HG03039 (cell line): ENCODE data around the gene SKAP2.

Source experiments
- ATAC-seq: cut with Tn5 transposase; IDR thresholded peaks from one replicate; pipeline ENCODE4 v1.9.1; 2021; ENCODE audit warnings: mild to moderate bottlenecking, moderate library complexity; ENCODE audit not compliant: unreplicated experiment

Gene SKAP2

DNA sequence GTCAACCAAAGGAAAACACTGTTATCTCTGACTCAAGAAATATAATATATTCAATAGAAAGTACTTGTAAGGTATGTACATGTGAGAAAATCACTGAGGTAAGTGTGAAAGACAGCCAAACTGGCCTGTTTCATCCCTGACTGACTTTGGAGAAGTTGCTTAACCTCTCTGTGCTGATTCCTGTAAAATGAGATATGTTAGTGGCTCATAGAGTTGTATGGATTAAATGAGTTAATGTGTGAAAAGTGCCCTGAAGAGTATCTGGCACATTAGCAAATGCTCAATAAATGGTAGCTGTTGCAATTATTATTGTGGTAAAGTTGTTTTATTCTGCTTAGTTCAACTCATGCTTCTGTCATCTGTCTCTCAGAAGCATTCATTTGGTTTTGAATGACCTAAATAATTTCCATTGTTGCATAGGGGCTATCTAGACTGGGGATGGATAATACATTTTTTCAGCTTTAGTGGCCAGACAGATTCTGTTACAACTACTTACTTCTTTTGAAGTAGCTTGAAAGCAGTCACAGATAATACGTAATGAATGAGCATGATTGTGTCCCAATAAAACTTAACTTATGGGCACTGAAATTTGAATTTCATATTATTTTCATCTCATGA is 84.3 kb downstream of the SKAP2 start:
- ATAC-seq, result no peak

GRCh38 chr7:26777385-26777784 is 87.0 kb downstream of the SKAP2 start:
- ATAC-seq, result no peak

GRCh38 chr7:26760501-26760900 is 103.9 kb downstream of the SKAP2 start:
- ATAC-seq, result no peak

GRCh38 chr7:26759108-26759507 is 105.3 kb downstream of the SKAP2 start:
- ATAC-seq, result no peak

- ATAC-seq, result no peak
These were observed 121.2 kb downstream of the SKAP2 start for GRCh38 chr7:26743205-26743604.

GRCh38 chr7:26735976-26736600 is 128.3 kb downstream of the SKAP2 start:
- no peak for ATAC-seq

DNA sequence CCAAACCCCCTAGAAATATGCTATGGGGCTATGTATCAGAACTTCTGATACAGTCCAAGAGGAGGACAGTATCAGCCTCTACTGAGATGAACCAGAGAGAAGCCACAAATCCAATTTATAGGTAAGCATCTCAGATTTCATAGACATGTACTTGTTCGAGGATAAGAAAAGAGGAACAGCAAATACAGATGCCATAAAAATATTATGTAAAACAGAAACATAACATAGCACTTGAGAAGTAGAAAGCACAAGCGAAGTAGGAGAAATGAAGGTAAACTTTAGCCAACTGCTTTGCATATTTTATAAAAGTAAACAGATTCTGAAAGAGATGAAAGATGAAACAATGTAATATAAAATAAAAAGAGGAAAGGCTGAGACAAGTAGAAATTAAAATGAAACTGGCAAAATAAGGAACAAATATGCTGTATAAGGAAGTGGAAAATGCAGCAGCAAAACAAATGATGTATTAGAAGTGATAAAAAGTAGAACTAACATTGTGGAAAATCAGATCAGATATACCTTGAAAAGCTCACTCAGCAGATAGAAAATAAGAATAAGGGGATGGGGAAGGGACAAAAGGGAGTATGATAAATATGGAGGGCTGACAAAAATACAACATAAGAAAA is 135.1 kb downstream of the SKAP2 start:
- no peak for ATAC-seq

DNA sequence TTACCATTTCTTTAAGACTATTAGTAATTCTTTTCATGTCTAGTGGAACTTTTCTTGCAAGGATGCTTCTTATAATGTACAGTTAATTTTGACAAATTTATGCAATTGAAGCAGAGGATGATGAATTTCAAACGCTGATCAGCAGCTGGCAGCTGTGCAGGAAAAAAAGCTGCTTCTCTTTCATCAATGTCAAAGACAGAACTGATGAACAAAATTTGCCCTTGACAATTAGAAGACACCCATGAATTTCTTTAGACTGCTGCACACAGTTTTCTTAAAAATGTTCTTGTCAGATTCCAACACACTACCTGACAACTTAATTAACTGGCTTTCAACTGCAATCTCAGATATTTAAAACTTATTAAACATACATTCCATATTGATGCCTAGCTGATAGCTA is 138.3 kb downstream of the SKAP2 start:
- ATAC-seq, result no peak

DNA sequence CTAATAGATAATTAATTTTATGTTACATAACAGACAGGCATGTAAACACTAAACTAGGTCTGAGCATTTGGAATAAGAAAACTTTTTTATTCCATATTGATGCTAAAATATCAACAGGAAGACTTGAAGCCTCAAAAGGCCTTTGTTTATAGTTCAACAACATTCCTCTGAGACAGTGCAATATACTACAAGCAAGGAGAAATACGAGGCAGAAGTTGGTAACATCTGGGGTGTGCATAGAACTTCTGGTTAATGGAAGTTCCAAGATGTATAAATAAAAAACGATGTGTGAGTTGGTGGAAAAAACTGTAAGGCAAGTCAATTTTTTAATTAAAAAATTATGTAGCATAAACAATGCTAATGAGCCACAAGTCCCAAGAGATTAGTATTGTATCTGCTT is 139.6 kb downstream of the SKAP2 start:
- ATAC-seq, result no peak

DNA sequence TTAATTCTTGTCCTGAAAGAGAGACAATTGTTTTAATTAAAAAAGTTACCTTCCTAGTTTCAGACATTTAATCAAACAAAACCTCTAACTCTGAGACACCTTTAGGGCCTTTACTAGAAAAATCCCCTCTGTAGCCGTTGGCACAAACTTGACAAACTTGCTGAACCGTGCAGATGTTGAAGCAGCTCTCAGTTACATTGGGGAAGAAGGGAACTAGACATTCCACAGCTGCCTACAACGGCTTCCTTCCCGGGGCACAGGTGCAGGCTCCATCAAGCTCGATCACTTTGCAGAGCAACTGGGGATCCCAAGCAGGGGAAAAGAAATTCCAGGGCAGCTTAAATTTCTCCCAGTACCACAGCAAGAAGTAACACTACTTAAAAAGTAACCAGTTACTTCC is 141.3 kb downstream of the SKAP2 start:
- no peak for ATAC-seq

- ATAC-seq, result no peak
These were observed 142.9 kb downstream of the SKAP2 start for GRCh38 chr7:26721450-26721849.

GRCh38 chr7:26718063-26718462 is 146.3 kb downstream of the SKAP2 start:
- no peak for ATAC-seq

DNA sequence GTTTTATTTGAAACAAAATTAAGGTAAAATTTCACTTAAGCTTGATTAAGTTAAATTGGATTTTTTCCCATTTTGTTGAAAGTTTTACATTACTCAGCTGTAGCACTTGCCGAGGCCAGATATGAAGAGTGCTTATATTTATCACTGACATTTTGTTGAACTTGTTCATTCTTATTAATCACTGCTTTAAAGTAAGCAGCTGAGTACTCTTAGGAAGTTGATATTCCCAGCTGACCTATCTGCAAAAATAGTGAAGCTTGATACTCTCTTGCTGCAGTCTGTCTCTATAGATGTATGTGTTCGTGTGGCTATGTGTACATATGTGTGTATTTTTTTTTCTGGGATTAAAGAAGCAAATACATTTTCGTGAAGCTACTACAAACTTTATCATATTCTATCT is 150.0 kb downstream of the SKAP2 start:
- no peak for ATAC-seq

DNA sequence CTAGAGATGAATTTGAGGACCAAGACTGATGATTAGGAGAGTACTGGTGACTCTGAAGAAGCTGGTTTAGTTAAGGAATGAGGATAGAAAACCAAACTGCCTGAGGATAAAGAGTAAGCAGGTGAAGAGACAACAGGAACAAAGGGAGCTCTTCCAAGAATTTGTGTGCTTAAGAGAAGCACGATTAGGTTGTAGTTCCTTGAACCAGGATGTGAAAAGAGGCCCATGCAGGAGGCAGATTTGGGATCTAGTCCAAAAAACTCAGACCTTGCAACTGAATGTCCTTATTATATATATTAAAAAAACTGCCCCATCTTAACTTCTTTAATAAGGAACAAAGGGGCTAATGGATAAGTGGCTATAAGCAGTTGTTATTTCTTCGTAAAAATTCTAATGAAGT is 150.4 kb downstream of the SKAP2 start:
- ATAC-seq, result no peak

DNA sequence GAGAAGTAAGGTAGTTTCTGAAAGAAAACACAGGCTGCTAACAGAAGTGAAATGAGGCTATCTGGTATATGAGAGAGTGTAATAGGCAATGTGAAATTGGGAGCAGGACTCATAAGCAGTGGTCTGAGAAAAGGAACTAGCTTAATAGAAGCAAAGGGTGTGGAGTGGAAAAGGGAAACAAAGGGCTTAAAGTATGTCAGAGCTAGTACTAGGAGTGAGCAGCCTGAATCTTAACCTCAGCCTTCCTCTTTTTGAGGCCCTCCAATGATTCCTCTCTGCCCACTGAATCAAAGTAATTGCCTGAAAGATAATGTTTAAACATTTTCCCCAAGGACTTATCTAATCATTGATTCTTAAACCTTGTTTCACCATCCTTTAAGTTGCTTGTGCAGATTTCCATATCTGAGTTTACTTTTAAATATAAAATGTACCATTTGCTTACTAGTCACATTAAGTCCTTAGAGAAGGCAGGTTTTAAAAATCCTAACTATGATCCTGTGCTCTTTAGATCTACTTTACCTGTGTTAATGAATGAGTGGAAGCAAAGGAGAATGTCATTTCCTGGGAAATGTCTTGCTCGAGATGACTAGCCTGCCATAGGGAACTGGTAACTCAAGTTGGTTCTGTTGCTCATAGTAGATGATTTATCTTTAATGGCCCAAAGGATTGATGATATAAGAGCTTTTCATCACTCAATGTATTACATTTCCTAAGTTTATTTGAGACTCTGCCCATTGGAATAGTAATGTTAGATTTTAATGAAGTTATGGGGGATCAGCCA is 155.0 kb downstream of the SKAP2 start:
- no peak for ATAC-seq

GRCh38 chr7:26705567-26705966 is 158.8 kb downstream of the SKAP2 start:
- no peak for ATAC-seq

GRCh38 chr7:26704786-26705185 is 159.6 kb downstream of the SKAP2 start:
- no peak for ATAC-seq

DNA sequence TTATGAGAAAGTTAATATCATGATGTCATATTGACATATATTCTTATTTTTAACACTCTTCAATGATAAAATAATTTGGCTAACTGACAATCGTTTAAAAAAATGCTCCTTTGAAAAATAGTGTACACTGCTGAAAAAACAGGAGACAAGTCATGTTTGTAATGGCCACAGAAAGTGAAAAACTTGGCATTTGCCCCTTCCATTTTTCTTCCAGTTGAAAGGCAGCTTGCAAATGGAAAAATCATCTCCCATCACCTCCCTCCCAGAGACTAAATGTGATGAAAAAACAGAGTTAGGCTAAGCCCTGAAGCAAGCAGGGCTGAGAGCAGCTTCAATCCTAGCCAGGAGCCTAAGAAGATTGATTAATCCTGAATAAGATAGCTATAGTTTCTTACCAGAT is 160.4 kb downstream of the SKAP2 start:
- no peak for ATAC-seq

- ATAC-seq, result no peak
These were observed 163.5 kb downstream of the SKAP2 start for GRCh38 chr7:26700893-26701292.

- ATAC-seq, result no peak
These were observed 164.0 kb downstream of the SKAP2 start for GRCh38 chr7:26700386-26700785.

GRCh38 chr7:26699766-26700165 is 164.6 kb downstream of the SKAP2 start:
- ATAC-seq, result no peak

DNA sequence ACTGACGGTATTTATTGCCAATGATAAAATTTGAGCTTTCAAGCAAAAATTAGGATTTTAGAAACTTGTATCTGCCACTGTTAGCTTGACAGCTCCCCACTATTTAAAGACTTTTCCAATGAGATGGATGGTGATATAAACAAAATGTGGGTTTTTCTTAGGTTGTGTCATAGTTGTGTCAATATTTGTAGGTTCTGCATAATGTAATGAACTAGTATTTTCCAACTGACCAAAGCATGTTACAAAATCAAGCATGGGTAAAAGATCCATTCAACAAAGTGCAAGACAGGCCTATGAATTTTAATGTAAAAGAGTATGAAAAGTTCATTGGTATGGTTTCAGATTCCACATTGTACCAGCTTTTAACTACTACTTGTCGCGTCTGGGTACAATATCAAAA is 165.6 kb downstream of the SKAP2 start:
- no peak for ATAC-seq
